Measurements from ENCODE around the gene ALG10B. TPM values are rescaled to one million over a fixed set of nuclear protein-coding genes. Genes with fewer than 3 reads are reported as not detected.
A peak's percentile ranks its signal among the peaks of the same experiment; 100 is the strongest.
"Not testable (repeated sequence)": the region's sequence is repeated elsewhere in the genome, so short reads cannot be mapped to it uniquely, and the experiment has no call there.

The ALG10B gene, protein sequence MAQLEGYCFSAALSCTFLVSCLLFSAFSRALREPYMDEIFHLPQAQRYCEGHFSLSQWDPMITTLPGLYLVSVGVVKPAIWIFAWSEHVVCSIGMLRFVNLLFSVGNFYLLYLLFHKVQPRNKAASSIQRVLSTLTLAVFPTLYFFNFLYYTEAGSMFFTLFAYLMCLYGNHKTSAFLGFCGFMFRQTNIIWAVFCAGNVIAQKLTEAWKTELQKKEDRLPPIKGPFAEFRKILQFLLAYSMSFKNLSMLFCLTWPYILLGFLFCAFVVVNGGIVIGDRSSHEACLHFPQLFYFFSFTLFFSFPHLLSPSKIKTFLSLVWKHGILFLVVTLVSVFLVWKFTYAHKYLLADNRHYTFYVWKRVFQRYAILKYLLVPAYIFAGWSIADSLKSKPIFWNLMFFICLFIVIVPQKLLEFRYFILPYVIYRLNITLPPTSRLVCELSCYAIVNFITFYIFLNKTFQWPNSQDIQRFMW
- total RNA-seq, result 10 to 100 TPM; 14.2 to 15.3 TPM

DNA sequence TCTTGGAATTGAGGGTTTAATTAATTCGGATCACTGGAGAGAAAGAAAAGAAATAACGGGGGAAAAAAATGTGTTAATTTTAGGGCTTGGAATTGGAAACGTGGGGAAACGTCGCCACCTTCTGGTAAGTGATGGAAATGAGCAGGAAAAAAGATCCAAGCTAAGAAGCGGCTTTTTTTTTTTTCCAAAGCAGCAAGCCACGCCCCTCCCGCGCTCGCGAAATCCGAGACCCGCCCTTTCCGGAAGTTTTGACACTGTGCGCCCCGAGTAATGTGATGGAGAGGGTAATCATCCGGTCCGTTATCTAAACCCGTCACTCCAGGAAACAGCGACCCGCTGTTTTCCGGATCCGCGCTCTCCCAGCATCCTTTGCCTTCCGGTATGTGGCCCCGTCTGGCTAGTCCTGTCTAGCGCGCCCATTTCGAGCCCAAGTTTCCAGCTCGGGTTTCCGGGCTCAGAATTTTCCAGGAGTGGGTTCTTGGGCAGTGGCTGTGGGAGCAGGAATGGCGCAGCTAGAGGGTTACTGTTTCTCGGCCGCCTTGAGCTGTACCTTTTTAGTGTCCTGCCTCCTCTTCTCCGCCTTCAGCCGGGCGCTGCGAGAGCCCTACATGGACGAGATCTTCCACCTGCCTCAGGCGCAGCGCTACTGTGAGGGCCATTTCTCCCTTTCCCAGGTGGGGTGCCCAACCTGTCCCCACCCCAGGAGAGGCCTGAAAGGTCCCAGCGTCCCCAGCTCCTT, at the start of gene ALG10B:
ALG10B (plus strand) TSS at position 384 of the 739 bp plus-strand sequence; CDS start at position 504, 120 bp downstream.
- CTCF ChIA-PET, result interaction anchor here (0.6 to 1.1 kb wide), 8 partner anchors 11 to 822 kb away, joined by 3 to 7 read pairs (median 3); no protein-coding TSS in a partner anchor
- Mint-ChIP-seq H3K4me3 (peak within 1 kb of the TSS; percentile 89), H3K27ac (peak within 1 kb of the TSS; percentile 95), H3K4me1 (peaks cover 20% of the 10 kb centered on the region), H3K27me3 (no peaks in the 10 kb centered on the region), H3K36me3 (ENCODE audit: low read depth) (peaks cover 4% of the 10 kb centered on the region), H3K9me3 (ENCODE audit: low read depth) (no peaks in the 10 kb centered on the region)
- intact Hi-C loops (cut with DNase I, micrococcal nuclease), result loop anchor here (1.0 to 10.0 kb wide), 6 partner anchors 178 to 1788 kb away; partner anchors contain the start of genes CPNE8 (in 1 of the 2), KIF21A (in 1 of the 2) and SLC2A13 (in 1 of the 2)
- DNase-seq (peak; percentile 94), ATAC-seq (peak; percentile 100)
- POLR2A ChIA-PET, result interaction anchor here (0.7 kb wide), 1 partner anchor 32 kb away, joined by 4 read pairs; no protein-coding TSS in a partner anchor

DNA sequence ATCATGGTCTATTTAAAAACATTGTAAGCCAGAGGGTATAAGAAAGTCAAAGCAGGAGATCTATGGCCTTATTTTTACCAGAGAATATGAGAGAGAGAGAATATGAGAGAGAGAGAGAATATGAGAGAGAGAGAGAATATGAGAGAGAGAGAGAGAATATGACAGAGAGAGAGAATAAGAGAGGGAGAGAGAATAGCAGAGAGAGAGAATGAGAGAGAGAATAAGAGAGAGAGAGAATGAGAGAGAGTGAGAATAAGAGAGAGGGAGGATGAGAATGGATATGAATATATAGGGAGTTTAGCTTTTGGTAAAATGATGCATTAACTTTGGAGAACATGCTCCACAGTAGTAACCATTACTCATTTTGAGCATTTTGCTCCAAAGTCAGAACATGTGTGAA, 48.0 kb upstream of the ALG10B start:
- ChIA-PET CTCF (interaction anchor here (0.6 kb wide), 1 partner anchor 43 kb away, joined by 4 read pairs; no protein-coding TSS in a partner anchor), POLR2A (no interaction called here)
- H3K4me3 Mint-ChIP-seq, result no peak overlapping the region
- no peaks in the 10 kb centered on the region for H3K27me3 Mint-ChIP-seq
- no peak overlapping the region for H3K27ac Mint-ChIP-seq
- intact Hi-C loops (cut with DNase I, micrococcal nuclease), result no loop called here
- ATAC-seq, result no peak
- H3K36me3 Mint-ChIP-seq (ENCODE audit: low read depth), result no peaks in the 10 kb centered on the region
- DNase-seq, result no peak
- H3K9me3 Mint-ChIP-seq (ENCODE audit: low read depth), result peaks cover 1% of the 10 kb centered on the region
- H3K4me1 Mint-ChIP-seq, result no peaks in the 10 kb centered on the region

DNA sequence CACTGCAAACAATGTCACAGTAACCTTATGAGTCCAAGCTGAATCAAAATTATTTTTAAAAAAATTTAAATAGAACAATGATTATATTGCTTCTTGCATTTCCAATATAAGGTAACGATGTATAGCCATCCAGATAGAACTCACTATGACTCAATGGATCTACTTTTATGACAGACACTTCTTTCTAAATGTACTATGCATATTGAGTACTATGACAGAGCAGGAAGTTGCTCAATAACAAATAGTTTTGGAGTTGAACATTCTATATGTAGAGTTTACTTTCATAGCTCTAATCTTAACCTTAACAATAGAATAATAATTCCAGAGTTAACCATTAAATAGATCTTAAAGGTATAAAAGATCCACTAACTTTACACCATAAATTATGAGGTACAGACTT, 46.7 kb upstream of the ALG10B start:
- ChIA-PET CTCF (no interaction called here), POLR2A (no interaction called here)
- Mint-ChIP-seq H3K36me3 (ENCODE audit: low read depth) (no peaks in the 10 kb centered on the region), H3K4me3 (no peak overlapping the region), H3K4me1 (no peaks in the 10 kb centered on the region), H3K27ac (no peak overlapping the region), H3K27me3 (no peaks in the 10 kb centered on the region), H3K9me3 (ENCODE audit: low read depth) (peaks cover 2% of the 10 kb centered on the region)
- ATAC-seq (no peak), DNase-seq (no peak)
- intact Hi-C loops (cut with DNase I, micrococcal nuclease), result no loop called here

DNA sequence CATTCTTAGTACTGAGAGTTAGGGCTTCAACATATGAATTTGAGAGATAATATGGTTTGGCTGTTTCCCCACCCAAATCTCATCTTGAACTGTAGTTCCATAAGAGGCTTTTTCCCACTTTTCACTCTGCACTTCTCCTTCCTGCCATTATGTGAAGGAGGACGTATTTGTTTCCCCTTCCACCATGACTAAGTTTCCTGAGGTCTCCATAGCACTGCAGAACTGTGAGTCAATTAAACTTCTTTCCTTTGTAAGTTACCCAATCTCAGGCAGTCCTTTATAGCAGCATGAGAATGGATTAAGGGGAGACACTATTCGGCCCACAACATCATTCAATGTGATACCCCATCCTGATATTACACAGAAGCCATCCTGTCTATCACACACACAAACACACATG, 36.8 kb upstream of the ALG10B start:
- DNase-seq (no peak), ATAC-seq (no peak)
- no peaks in the 10 kb centered on the region for H3K36me3 Mint-ChIP-seq (ENCODE audit: low read depth)
- peaks cover 2% of the 10 kb centered on the region for H3K9me3 Mint-ChIP-seq (ENCODE audit: low read depth)
- ChIA-PET CTCF (no interaction called here), POLR2A (no interaction called here)
- no peak overlapping the region for H3K27ac Mint-ChIP-seq
- H3K27me3 Mint-ChIP-seq, result peaks cover 6% of the 10 kb centered on the region
- intact Hi-C loops (cut with DNase I, micrococcal nuclease), result no loop called here
- H3K4me1 Mint-ChIP-seq, result no peaks in the 10 kb centered on the region
- no peak overlapping the region for H3K4me3 Mint-ChIP-seq

DNA sequence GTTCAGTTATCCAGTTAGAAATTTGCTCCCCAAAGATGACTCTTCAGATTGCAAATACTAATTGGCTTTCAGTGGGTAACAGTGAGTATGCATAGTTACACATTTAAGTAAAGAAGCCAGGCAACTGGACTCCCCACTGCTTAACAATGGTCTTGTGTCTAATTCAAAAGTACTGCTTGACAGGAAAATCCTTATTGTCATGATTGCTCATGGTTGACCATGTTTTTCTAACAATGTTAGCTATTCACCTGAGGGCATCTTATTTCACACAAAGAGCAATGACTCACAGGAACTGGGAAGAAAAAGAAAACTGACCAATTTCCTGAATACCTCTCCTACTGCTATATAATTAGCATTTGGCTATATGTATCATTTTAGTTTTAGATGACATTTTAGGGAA, 33.7 kb upstream of the ALG10B start:
- ChIA-PET CTCF (interaction anchor here (1.2 kb wide), 1 partner anchor 34 kb away, joined by 3 read pairs; no protein-coding TSS in a partner anchor), POLR2A (no interaction called here)
- no peak for ATAC-seq
- Mint-ChIP-seq H3K27ac (no peak overlapping the region), H3K36me3 (ENCODE audit: low read depth) (no peaks in the 10 kb centered on the region), H3K4me3 (no peak overlapping the region), H3K9me3 (ENCODE audit: low read depth) (no peaks in the 10 kb centered on the region), H3K27me3 (peaks cover 6% of the 10 kb centered on the region), H3K4me1 (no peaks in the 10 kb centered on the region)
- intact Hi-C loops (cut with DNase I, micrococcal nuclease), result no loop called here
- DNase-seq, result no peak

DNA sequence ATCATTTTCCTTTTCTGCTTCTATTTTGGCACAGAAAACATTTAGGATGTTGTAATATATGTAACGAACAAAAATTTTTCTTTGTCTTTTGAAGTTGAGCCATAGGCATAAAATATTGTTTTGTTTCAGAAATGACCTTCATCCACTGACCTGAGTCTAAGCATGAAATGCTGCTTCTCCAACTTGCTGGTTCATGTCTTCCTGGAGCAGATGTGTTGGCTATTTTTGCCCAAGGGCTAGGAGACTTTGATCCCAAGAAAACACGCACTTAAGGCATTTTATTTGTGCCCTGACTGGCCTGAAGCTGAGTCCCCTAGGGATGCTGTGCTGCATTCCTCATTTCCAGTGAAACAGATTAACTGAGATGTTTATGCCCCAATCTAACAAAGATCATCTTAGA, 27.2 kb upstream of the ALG10B start:
- peaks cover 2% of the 10 kb centered on the region for H3K27me3 Mint-ChIP-seq
- no peaks in the 10 kb centered on the region for H3K4me1 Mint-ChIP-seq
- no peak overlapping the region for H3K4me3 Mint-ChIP-seq
- no peaks in the 10 kb centered on the region for H3K36me3 Mint-ChIP-seq (ENCODE audit: low read depth)
- no peaks in the 10 kb centered on the region for H3K9me3 Mint-ChIP-seq (ENCODE audit: low read depth)
- DNase-seq, result no peak
- H3K27ac Mint-ChIP-seq, result no peak overlapping the region
- intact Hi-C loops (cut with DNase I, micrococcal nuclease), result no loop called here
- CTCF ChIA-PET, result no interaction called here
- ATAC-seq, result no peak
- POLR2A ChIA-PET, result no interaction called here

DNA sequence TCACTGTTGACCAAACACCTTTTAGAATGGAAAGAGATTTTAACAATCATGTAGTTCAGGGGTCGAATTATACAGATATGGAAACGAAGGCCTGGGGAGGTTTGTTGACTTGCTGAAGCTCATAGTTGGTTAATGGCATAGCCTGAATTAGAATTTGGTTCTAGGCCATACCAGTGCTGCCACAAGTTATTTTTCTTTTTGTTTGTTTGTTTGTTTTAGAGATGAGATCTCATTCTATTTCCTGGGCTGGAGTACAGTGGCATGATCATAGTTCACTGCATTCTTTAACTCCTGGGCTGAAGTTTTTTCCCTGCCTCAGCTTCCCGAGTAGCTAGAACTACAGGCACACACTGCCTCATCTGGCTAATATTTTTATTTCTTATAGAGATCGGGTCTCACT, 25.4 kb upstream of the ALG10B start:
- H3K9me3 Mint-ChIP-seq (ENCODE audit: low read depth), result no peaks in the 10 kb centered on the region
- CTCF ChIA-PET, result no interaction called here

DNA sequence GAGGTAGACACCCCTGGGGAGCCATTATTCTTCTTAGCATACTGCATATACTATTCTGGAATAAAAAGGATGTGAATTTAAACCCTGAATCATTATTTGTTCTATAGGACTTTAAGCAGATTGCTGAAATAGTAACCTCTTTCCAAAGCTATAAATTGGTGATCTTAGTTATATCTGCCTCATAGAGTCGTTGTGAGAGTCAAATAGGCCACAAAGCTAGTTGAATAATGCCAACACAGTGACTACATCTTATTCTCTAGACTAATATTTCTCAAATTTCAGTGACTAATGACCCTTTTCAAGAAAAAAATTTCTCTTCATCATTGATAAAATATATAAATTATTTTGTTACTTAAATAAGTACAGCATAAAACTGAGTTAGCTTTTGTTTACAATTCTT, 13.6 kb upstream of the ALG10B start:
- H3K27me3 Mint-ChIP-seq; H3K4me3 Mint-ChIP-seq; H3K4me1 Mint-ChIP-seq; H3K36me3 Mint-ChIP-seq (ENCODE audit: low read depth); intact Hi-C loops (cut with DNase I, micrococcal nuclease); DNase-seq; H3K9me3 Mint-ChIP-seq (ENCODE audit: low read depth); POLR2A ChIA-PET; H3K27ac Mint-ChIP-seq; CTCF ChIA-PET; ATAC-seq: not testable (repeated sequence)

More for the DNA sequence above, 25.4 kb upstream of the ALG10B start:
- Mint-ChIP-seq H3K27ac (no peak overlapping the region), H3K27me3 (peaks cover 2% of the 10 kb centered on the region), H3K36me3 (ENCODE audit: low read depth) (no peaks in the 10 kb centered on the region), H3K4me1 (no peaks in the 10 kb centered on the region), H3K4me3 (no peak overlapping the region)
- DNase-seq (no peak), ATAC-seq (no peak)
- intact Hi-C loops (cut with DNase I, micrococcal nuclease), result no loop called here
- POLR2A ChIA-PET, result interaction anchor here (0.6 kb wide), 1 partner anchor 182 kb away, joined by 3 read pairs; no protein-coding TSS in a partner anchor

DNA sequence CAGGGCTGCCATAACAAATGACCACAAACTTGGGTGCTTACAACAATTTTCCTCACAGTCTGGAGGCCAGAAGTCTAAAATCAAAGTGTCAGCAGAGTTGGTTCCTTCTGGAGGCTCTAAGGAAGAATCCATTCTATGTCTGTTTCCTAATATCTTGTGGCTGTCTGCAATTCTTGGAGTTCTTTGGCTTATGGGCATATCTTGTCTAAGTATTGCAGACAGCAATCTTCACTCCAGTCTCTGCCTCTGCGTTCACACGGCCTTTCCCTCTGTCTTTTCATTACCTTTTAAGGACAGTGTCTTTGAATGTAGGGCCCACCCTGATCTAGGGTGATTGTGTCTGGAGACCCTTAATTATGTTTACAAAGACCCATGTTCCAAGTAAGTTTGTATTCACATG, 5.4 kb downstream of the ALG10B start:
- peaks cover 16% of the 10 kb centered on the region for H3K4me1 Mint-ChIP-seq
- POLR2A ChIA-PET; H3K36me3 Mint-ChIP-seq (ENCODE audit: low read depth); H3K9me3 Mint-ChIP-seq (ENCODE audit: low read depth); CTCF ChIA-PET; ATAC-seq; H3K27ac Mint-ChIP-seq; DNase-seq; H3K27me3 Mint-ChIP-seq; H3K4me3 Mint-ChIP-seq; intact Hi-C loops (cut with DNase I, micrococcal nuclease): not testable (repeated sequence)

DNA sequence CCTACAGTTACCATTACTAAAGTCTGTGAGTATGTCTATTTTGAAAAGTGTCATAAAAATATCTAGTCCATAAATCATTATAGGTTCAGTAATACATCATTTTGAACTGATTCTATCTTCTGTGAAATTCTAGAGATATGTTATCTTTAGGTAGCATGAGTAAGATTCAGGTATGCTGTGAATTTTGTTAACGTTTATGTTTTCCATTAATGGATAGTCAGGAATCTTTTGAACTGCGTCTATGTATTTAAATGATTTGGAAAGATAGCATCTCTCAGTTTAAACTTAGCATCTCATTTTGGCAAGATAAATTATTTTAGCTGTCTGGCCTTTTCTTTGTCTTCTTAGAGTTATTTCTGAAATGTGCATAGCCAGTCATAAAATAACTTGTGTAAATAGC, 8.3 kb downstream of the ALG10B start:
- Mint-ChIP-seq H3K27me3 (no peaks in the 10 kb centered on the region), H3K27ac (no peak overlapping the region), H3K36me3 (ENCODE audit: low read depth) (peaks cover 2% of the 10 kb centered on the region), H3K9me3 (ENCODE audit: low read depth) (no peaks in the 10 kb centered on the region), H3K4me1 (no peaks in the 10 kb centered on the region), H3K4me3 (no peak overlapping the region)
- POLR2A ChIA-PET, result no interaction called here
- intact Hi-C loops (cut with DNase I, micrococcal nuclease), result loop anchor here in 1 of 2 experiments (5.0 kb wide), 1 partner anchor 947 kb away; no protein-coding TSS in a partner anchor
- CTCF ChIA-PET, result interaction anchor here (1.3 kb wide), 1 partner anchor 778 kb away, joined by 4 read pairs; no protein-coding TSS in a partner anchor
- ATAC-seq (no peak), DNase-seq (no peak)

DNA sequence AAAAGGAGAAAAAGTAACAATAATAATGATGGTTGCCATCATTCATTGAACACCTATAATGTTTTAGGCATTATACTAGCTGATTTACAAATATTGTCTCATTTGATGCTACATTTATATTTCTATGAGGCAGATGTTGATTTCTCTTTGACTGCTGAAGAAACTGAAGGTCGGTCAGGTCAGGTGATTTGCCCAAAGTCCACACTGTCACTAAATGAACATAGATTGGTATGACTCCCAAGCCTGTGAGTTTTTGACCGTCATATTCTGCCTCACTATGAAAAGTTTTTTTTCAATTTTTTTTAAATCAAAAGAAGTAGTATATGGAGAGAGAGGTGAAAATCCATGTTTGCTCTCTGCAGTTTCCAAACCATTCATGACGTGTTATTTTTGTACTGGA, 10.8 kb downstream of the ALG10B start:
- ChIA-PET POLR2A (no interaction called here), CTCF (interaction anchor here (0.7 to 2.0 kb wide), 7 partner anchors 11 to 951 kb away, joined by 3 to 18 read pairs (median 4); partner anchors contain the start of gene ALG10B)
- Mint-ChIP-seq H3K27me3 (no peaks in the 10 kb centered on the region), H3K9me3 (ENCODE audit: low read depth) (no peaks in the 10 kb centered on the region), H3K27ac (no peak overlapping the region), H3K4me1 (no peaks in the 10 kb centered on the region), H3K4me3 (no peak overlapping the region), H3K36me3 (ENCODE audit: low read depth) (peaks cover 2% of the 10 kb centered on the region)
- DNase-seq (no peak), ATAC-seq (no peak)
- intact Hi-C loops (cut with DNase I, micrococcal nuclease), result loop anchor here in 1 of 2 experiments (5.0 kb wide), 1 partner anchor 945 kb away; no protein-coding TSS in a partner anchor
